ENCODE data around the gene ZNRD2. TPM values are rescaled to one million over a fixed set of nuclear protein-coding genes. Genes with fewer than 3 reads are reported as not detected.

ZNRD2 gene
- polyA plus RNA-seq, 3 donors from 2014 or later, result 100.0 to 138 (median 117) TPM

DNA sequence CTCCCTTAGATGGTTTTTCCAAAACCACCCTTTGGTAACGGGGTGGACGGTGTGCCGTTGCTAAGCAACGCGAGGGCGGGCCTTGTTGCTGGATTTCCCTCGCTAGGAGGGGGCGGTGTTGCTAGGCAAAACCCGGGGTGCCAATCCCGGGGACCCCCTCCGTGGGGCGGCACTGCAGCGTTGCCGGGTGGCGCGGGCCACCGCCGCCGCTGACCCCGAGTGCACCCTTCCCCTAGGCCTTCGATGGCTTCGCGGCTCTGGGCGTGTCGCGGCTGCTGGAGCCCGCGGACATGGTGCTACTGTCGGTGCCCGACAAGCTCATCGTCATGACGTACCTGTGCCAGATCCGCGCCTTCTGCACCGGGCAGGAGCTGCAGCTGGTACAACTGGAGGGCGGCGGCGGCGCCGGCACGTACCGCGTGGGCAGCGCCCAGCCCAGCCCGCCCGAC is 14.5 kb downstream of the ZNRD2 start:
- Mint-ChIP-seq H3K9me3 (no peaks in the 10 kb centered on the region), H3K27ac (peak overlapping the region in 1 of 6 donors; percentile 37), H3K36me3 (peaks cover 0 to 12% (median 7%) of the 10 kb centered on the region in 3 donors), H3K4me1 (peaks cover 17 to 26% of the 10 kb centered on the region in 2 donors), H3K27me3 (ENCODE audit: low read depth in 3 of 3) (peaks cover 2 to 3% (median 2%) of the 10 kb centered on the region in 3 donors), H3K4me3 (no peak overlapping the region)
- DNase-seq, result no peak

DNA sequence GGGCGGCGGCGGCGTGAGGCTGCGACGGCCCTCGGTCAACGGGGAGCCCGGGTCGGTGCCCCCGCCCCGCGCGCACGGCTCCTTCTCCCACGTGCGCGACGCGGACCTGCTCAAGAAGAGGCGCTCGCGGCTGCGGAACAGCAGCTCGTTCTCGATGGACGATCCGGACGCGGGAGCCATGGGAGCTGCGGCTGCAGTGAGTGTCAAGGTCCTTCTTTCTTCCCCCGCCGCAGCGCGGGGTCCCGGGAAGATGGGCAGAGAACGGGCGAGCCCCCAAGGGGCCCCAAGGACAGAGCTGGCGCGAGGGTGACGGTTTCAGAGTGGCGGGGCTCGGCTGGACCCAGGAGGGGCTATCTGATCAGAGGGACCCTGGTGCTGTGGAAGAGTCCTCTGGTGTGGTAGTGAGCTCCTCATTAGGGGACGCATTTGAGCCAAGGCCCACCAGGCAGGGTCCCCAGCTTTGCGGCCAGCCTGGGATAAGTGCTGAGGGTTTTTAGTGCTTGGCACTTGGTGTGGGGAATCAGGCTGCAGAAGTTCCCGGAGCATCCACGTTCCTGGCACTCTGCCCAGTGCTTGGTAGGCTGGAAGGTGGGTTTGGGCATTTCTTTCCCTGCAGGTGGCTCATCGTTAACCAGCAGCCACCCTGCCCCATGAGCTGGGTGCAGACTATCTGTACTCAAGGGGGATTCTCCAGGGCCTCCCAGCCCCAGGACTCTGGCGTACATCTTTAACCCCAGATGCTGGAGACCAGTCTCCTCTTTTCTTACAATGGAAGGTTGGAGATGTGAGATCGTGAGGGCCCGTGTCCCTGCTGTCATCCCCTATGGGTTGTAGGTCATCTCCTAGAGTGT is 15.3 kb downstream of the ZNRD2 start:
- peaks cover 17 to 27% of the 10 kb centered on the region in 2 donors for H3K4me1 Mint-ChIP-seq
- no peak overlapping the region for H3K4me3 Mint-ChIP-seq
- peaks cover 2% of the 10 kb centered on the region in 3 donors for H3K27me3 Mint-ChIP-seq (ENCODE audit: low read depth in 3 of 3)
- peak overlapping the region in 5 of 6 donors; percentile 21 to 81 (median 44) for H3K27ac Mint-ChIP-seq
- H3K9me3 Mint-ChIP-seq, result no peaks in the 10 kb centered on the region
- peaks cover 0 to 12% (median 7%) of the 10 kb centered on the region in 3 donors for H3K36me3 Mint-ChIP-seq
- no peak for DNase-seq

DNA sequence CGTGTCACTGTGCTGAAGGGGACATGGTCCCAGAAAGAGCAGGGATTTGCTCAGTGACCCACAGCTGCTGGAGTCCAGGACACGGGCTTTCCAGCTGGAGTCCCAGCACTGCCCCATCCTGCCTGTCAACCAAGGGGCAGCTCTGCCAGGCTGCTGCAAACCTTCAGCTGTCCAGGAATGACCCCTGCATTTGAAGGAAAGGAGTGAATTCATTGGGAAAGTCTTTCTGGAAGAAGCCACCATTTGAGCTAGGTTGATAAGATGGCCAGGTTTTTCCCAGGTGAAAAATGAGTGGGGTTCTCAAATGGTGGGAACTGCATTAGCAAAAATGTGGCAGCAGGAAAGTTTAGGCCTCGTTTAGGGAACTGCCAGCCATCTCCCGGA is 16.0 kb downstream of the ZNRD2 start:
- Mint-ChIP-seq H3K4me1 (peaks cover 17 to 27% of the 10 kb centered on the region in 2 donors), H3K36me3 (peaks cover 0 to 12% (median 7%) of the 10 kb centered on the region in 3 donors), H3K4me3 (peak overlapping the region in 1 of 5 donors; percentile 10), H3K27ac (peak overlapping the region; percentile 21 to 81 (median 56)), H3K27me3 (ENCODE audit: low read depth in 3 of 3) (peaks cover 2% of the 10 kb centered on the region in 3 donors), H3K9me3 (no peaks in the 10 kb centered on the region)
- DNase-seq, result no peak

DNA sequence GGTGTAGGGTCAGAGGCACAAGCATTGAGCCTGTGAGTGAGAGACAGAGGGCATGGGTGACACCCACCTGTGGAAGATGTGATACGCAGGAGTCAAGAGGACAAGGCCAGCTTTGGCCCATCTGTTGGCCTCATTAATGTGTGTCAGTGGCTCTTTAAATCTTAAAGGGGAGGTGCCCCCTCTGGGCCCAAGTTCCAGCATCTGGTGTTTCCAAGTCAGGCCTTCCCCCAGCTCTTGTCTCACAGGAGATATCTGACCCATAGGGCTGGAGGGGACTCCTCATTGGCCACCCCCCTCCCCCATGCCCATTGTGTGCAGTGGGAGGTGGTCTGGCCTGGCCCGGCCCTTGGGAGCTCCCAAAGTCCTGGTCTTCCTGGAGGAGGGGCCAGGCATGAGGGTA is 16.4 kb downstream of the ZNRD2 start:
- no peak for DNase-seq
- Mint-ChIP-seq H3K9me3 (no peaks in the 10 kb centered on the region), H3K36me3 (peaks cover 0 to 12% (median 7%) of the 10 kb centered on the region in 3 donors), H3K27ac (peak overlapping the region in 5 of 6 donors; percentile 21 to 81 (median 67)), H3K4me3 (no peak overlapping the region), H3K4me1 (peaks cover 17 to 27% of the 10 kb centered on the region in 2 donors), H3K27me3 (ENCODE audit: low read depth in 3 of 3) (peaks cover 2% of the 10 kb centered on the region in 3 donors)

DNA sequence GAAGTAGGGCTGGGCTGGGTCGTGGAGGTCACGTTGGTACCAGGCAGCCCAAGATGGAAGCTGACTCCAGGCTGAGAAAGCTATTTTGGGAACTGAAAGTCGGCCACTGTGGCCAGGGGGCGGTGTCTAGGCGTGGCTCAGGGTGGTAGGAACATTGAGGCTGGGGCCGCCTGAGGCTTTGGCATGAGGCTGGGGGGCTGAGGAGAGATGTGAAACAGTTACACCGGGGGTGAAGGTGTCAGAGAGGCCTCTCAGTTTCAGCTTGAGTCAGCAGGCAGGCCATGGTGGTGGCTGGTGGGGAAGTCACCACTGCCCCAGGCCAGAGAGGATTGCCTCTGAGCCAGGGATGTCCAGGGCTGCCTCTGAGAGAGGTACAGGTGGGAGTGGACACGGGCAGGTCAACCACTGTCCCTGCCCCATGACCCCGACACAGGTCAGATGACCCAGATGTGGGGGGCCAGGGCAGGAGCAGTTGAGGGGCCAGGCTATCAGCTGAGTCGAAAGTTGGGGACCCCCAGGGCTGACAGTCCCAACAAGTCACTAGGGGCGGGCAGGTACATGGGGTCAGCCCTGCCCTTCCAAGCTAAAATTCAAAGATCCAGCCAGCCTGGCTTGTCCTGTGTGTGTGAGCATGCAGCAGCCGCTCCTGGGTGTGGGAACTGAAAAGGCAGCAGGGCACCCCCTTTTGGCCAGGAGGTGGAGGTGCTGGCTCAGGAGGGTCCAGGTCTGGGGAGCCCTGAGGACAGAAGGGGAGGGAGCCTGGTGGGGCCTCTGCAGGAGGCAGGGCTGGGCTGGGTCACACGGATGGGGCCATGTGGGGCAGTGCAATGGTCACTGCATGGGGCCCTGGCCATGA is 18.1 kb downstream of the ZNRD2 start:
- Mint-ChIP-seq H3K9me3 (no peaks in the 10 kb centered on the region), H3K27ac (peak overlapping the region; percentile 82 to 94 (median 88)), H3K27me3 (ENCODE audit: low read depth in 3 of 3) (peaks cover 2 to 6% (median 2%) of the 10 kb centered on the region in 3 donors), H3K4me3 (peak overlapping the region; percentile 12 to 57 (median 52)), H3K36me3 (peaks cover 0 to 3% (median 3%) of the 10 kb centered on the region in 3 donors), H3K4me1 (peaks cover 17 to 23% of the 10 kb centered on the region in 2 donors)
- DNase-seq, result peak; percentile 74 to 80 (median 77)

DNA sequence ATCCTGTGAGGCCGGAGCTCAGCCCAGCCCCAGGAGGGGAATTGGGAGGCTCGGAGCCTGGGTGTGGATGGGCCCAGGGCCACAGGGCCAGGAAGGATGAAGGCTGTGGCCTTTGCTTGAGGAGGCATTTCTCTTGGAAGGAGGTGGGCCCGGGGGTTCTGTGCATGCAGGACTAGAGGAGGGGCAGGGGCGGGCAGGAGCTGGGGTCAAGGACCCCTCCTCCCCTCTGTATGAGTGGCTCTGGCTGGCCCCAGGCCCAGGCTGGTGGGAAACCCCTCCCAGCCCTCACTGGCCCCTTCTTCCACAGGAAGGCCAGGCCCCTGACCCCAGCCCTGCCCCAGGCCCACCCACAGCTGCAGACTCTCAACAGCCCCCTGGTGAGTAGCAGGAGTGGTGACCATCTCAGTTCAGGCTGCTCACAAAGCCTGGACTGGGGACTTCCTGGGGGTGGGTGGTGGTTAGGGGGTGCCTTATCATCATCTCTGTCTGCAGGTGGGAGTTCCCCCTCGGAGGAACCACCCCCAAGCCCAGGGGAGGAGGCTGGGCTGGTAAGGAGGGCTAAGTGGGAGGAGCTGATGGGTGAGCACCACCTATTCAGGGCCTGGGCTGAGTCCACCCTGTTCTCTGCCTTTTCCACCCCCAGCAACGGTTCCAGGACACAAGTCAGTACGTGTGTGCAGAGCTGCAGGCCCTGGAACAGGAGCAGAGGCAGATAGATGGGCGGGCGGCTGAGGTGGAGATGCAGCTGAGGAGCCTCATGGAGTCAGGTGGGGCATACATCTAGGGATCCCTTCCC is 19.4 kb downstream of the ZNRD2 start:
- Mint-ChIP-seq H3K9me3 (no peaks in the 10 kb centered on the region), H3K27me3 (ENCODE audit: low read depth in 3 of 3) (peaks cover 2 to 6% (median 2%) of the 10 kb centered on the region in 3 donors), H3K27ac (peak overlapping the region in 4 of 6 donors; percentile 12 to 94 (median 62)), H3K4me1 (peaks cover 17 to 20% of the 10 kb centered on the region in 2 donors), H3K36me3 (peaks cover 0 to 3% (median 3%) of the 10 kb centered on the region in 3 donors), H3K4me3 (no peak overlapping the region)
- DNase-seq, result peak in 2 of 3 donors; percentile 10 to 26

DNA sequence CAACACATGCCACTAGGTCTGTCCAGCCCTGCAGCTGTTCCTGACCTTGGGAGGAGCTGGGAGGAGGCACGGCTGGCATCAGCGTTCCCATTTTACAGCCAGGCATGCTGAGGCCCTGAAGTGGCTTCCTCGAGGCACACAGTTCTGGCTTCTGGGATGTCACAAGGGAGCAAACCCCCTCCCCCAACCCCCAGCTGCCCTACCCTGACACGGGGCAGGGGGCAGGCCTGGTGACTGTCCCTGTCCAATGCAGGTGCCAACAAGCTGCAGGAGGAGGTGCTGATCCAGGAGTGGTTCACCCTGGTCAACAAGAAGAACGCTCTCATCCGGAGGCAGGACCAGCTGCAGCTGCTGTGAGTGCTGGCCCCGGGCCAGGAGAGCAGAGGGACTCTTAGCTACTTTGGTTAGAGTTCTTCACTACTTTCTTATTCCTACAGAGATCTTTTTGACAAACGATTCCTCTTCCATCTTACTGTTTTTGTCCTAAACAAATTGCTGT is 20.0 kb downstream of the ZNRD2 start:
- H3K4me3 Mint-ChIP-seq, result no peak overlapping the region

DNA sequence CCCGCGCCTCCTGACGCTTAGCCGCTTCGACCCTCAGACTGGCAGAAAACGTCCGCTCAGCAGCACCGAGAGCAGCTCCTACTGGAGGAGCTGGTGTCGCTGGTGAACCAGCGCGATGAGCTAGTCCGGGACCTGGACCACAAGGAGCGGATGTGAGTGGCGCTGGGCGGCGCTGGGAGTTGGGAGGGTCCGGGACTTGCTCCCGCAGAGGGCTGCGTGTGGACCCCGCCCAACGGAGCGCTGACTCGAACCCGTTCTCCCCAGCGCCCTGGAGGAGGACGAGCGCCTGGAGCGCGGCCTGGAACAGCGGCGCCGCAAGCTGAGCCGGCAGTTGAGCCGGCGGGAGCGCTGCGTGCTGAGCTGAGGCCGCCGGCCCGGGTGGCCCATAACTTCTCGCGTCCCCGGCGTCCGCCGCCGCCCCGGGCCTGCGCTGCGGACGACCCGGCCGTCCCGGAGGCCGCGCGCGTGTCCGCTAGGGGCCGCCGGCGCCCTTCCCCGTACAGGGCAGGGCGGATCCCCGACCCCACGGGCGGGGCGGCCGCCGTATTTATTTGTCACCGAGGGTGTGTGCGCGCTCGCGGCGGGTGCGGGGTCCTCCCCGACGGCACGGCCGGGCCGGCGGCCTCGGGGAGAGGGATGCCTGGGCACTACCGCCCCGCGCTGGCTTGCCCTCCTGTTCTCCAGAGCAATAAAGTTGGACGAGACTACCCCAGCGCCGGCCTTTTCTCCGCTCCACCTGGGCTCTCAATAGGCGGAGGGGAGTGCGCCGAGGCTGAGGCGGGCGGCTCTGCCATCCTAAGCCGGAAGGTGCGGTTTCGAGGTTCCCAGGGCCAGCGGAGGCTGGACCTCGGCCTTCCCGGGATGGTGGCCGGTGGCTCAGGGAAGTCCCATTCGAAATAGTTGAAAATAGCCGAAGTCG is 21.9 kb downstream of the ZNRD2 start:
- Mint-ChIP-seq H3K27me3 (ENCODE audit: low read depth in 3 of 3) (peaks cover 2 to 8% (median 2%) of the 10 kb centered on the region in 3 donors), H3K4me3 (no peak overlapping the region), H3K36me3 (no peaks in the 10 kb centered on the region), H3K9me3 (no peaks in the 10 kb centered on the region), H3K27ac (no peak overlapping the region), H3K4me1 (peaks cover 17% of the 10 kb centered on the region in 2 donors)
- DNase-seq, result no peak

More for the DNA sequence above, 20.0 kb downstream of the ZNRD2 start:
- Mint-ChIP-seq H3K4me1 (peaks cover 17 to 20% of the 10 kb centered on the region in 2 donors), H3K27ac (peak overlapping the region in 2 of 6 donors; percentile 39 to 86), H3K27me3 (ENCODE audit: low read depth in 3 of 3) (peaks cover 2 to 6% (median 2%) of the 10 kb centered on the region in 3 donors), H3K9me3 (no peaks in the 10 kb centered on the region), H3K36me3 (peaks cover 0 to 3% (median 3%) of the 10 kb centered on the region in 3 donors)
- DNase-seq, result no peak

DNA sequence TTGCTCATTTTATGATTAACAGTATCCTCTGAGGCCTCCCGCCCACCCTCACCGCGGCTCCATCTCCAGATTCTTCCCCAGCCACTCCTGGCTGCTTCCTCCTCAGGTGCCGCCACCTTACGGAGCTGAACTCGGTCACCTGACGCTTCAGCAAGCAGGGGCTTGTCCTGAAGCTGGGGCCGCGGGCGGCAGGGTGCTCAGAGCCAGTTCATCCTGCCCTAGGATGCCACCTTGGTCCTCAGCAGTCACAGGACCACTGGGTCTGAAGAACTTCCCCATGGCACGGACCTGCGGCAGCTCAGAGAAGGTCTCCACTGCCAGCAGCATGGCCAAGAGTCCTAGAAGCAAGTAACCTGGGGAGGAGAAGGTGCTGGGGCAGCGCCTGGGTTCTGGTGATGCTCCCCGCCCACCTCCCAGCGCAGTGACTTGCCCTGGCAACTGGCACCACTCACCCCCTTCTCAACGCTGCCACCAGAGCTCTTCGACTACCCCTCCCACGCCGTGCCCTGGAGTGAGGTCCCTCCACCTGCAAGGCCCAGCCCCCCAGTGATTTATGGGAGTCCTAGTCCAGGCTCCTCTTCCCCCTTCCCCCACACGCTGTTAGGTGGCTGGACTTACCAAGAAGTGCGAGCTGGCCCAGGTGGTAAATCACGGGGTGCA is 22.7 kb downstream of the ZNRD2 start:
- Mint-ChIP-seq H3K4me3 (no peak overlapping the region), H3K4me1 (peaks cover 9 to 10% of the 10 kb centered on the region in 2 donors), H3K27me3 (ENCODE audit: low read depth in 3 of 3) (peaks cover 2 to 6% (median 2%) of the 10 kb centered on the region in 3 donors), H3K27ac (peak overlapping the region in 1 of 6 donors; percentile 64), H3K36me3 (no peaks in the 10 kb centered on the region), H3K9me3 (no peaks in the 10 kb centered on the region)
- no peak for DNase-seq

DNA sequence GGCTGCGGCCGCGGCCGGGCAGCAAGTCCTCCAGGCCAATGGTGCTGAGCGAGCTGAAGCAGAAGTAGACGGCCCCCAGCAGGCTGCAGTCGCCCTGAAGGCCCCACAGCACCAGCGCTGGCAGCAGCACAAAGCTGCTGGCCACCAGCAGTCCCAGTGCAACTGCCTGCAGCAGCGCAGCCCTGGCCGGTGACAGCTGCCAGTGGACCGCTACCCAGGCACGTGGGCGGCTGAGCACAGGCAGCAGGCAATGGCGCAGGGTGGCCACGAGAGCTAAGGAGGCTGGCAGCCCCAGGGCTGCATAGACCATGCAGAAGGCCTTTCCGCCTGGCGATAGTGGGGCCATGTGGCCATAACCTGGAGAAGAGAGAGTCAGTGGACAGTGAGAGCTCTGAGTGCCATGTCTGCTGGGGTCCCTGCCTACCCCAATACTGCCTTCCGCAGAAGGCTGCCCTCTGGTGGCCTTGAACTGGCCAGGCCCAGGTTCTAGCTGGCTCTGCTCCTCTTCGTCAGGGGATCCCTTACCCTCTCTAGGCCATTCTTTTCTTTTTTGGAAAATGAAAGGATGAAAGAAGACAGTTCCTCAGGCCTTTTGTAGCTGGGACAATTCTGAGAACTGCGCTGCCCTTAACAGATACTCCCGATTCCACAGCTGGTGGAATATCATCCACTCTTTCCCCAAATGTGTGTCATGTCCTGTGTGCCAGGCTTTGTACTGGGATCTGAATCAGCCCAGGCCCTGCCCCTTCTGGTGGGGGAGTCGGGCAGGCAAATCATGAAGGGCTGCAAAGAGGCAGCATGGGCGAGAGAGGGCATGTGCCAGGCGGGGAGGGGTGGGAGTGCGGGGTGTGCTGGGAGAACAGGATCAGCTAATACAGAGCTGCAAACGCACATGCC is 23.5 kb downstream of the ZNRD2 start:
- no peaks in the 10 kb centered on the region for H3K36me3 Mint-ChIP-seq
- peak; percentile 29 to 51 (median 44) for DNase-seq
- peaks cover 0 to 6% (median 2%) of the 10 kb centered on the region in 3 donors for H3K27me3 Mint-ChIP-seq (ENCODE audit: low read depth in 3 of 3)
- H3K4me3 Mint-ChIP-seq, result no peak overlapping the region
- peak overlapping the region in 2 of 6 donors; percentile 36 to 74 for H3K27ac Mint-ChIP-seq
- peaks cover 1 to 2% of the 10 kb centered on the region in 2 donors for H3K4me1 Mint-ChIP-seq
- H3K9me3 Mint-ChIP-seq, result no peaks in the 10 kb centered on the region

DNA sequence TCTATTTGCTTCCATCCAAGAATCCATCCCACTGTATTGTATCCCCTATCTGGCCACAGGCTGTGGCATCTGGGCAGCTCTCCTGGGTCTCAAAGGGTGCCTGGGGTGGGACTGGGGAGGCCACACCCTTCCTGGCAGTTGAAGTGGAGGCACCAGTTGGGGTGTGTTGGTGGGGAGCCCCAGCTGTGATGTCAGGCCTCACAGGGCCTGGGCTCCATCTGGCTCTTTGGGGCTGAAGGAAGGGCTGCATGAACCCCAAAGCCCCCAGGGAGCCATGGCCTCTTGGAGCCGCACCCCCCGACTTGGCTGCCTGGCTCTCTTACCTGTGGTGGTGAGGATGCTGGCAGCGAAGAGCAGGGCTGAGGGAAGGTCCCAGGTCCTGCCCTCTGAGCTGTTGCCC is 24.9 kb downstream of the ZNRD2 start:
- DNase-seq, result no peak
- Mint-ChIP-seq H3K4me3 (no peak overlapping the region), H3K27ac (no peak overlapping the region)

More for the DNA sequence above, 24.9 kb downstream of the ZNRD2 start:
- peaks cover 0 to 6% (median 0%) of the 10 kb centered on the region in 3 donors for H3K27me3 Mint-ChIP-seq (ENCODE audit: low read depth in 3 of 3)
- H3K4me1 Mint-ChIP-seq, result peaks cover 0 to 2% of the 10 kb centered on the region in 2 donors
- no peaks in the 10 kb centered on the region for H3K36me3 Mint-ChIP-seq
- no peaks in the 10 kb centered on the region for H3K9me3 Mint-ChIP-seq
